ENCODE results near the gene MOV10. TPM values are rescaled to one million over a fixed set of nuclear protein-coding genes. Genes with fewer than 3 reads are reported as not detected.

The MOV10 gene
- total RNA-seq: 49.7 and 66.3 TPM in 2 replicates

GRCh38 chr1:112674440-112674985 lies at the start of gene MOV10:
Gene MOV10, plus strand, starts transcription at chr1:112674659. Its CDS starts 254 bp downstream, at chr1:112674913.

GRCh38 chr1:112706505-112707220 lies 32.2 kb downstream of the MOV10 start, which contains the start of gene RHOC:
Gene RHOC, minus strand, starts transcription at chr1:112707127. Its CDS starts 3,328 bp downstream, at chr1:112703799.

GRCh38 chr1:112715264-112716053 lies 41.0 kb downstream of the MOV10 start, which contains the start of gene PPM1J:
Gene PPM1J, minus strand, starts transcription at chr1:112715332. Its CDS starts 31 bp downstream, at chr1:112715301.

Other genes with a start within 250 kb of the MOV10 start
- gene WNT2B, start 165.7 kb upstream of the MOV10 start, total RNA-seq: 3.2 and 9.9 TPM in 2 replicates
- gene ST7L, start 55.5 kb upstream of the MOV10 start, total RNA-seq: 10.8 and 17.5 TPM in 2 replicates
- 270 and 287 TPM in 2 replicates for gene CAPZA1, start 54.8 kb upstream of the MOV10 start, total RNA-seq
- 506 and 567 TPM in 2 replicates for gene RHOC, start 32.5 kb downstream of the MOV10 start, total RNA-seq
- 1.3 and 1.5 TPM in 2 replicates for gene PPM1J, start 40.7 kb downstream of the MOV10 start, total RNA-seq